A673 (cell line): ENCODE data around the gene CEP85L. TPM values are rescaled to one million over a fixed set of nuclear protein-coding genes. Genes with fewer than 3 reads are reported as not detected.

Experiments
- BruUV-seq: library from RNA; stranded (reverse); fragments of 400-500 nt; replicated peaks from 2 replicates; lab custom pipeline; 2021; lab: Mats Ljungman, UMichigan
- CTCF ChIA-PET: fragments of 300-600 bp; sonication (Branson Sonifier 250); formaldehyde crosslinking; loops from one replicate; lab custom pipeline; 2022; ENCODE audit warnings: antibody characterized with exemption; lab: Charles Lee
- POLR2A ChIA-PET: fragments of 300-600 bp; sonication (Branson Sonifier 250); formaldehyde crosslinking; loops from one replicate; lab custom pipeline; 2022; ENCODE audit warnings: antibody characterized with exemption; ENCODE audit not compliant: low non-redundant PET; lab: Charles Lee
- DNase-seq: peaks from one replicate; pipeline ENCODE4 v3.0.0-alpha.2; 2015; ENCODE audit warnings: low spot score
- H3K27ac ChIP-seq: fragments of 200-600 bp; sonication (generic); 2 replicates; pipeline ENCODE4 v1.5.1; 2016; ENCODE audit warnings: mixed run types, low read depth, mild to moderate bottlenecking, mixed read lengths, antibody characterized with exemption, low read length; ENCODE audit not compliant: poor library complexity, severe bottlenecking
- H3K27me3 ChIP-seq: fragments of 200-600 bp; sonication (generic); replicated peaks from 2 replicates; pipeline ENCODE4 v1.6.1; 2017; ENCODE audit warnings: mixed run types, low read depth, mild to moderate bottlenecking, mixed read lengths, antibody characterized with exemption, low read length; ENCODE audit not compliant: insufficient read depth, poor library complexity
- H3K36me3 ChIP-seq: fragments of 200-600 bp; sonication (generic); 2 replicates; pipeline ENCODE4 v1.6.1; 2016; ENCODE audit warnings: mixed run types, mild to moderate bottlenecking, mixed read lengths, antibody characterized with exemption, low read length; ENCODE audit not compliant: insufficient read depth, poor library complexity, severe bottlenecking
- H3K4me1 ChIP-seq: fragments of 200-600 bp; sonication (generic); 2 replicates; pipeline ENCODE4 v1.6.1; 2017; ENCODE audit warnings: mixed run types, mild to moderate bottlenecking, mixed read lengths, antibody characterized with exemption, low read length; ENCODE audit not compliant: insufficient read depth, poor library complexity, severe bottlenecking
- H3K4me3 ChIP-seq: fragments of 200-600 bp; sonication (generic); 2 replicates; pipeline ENCODE4 v1.5.1; 2016; ENCODE audit warnings: low read depth, mixed run types, mild to moderate bottlenecking, mixed read lengths, low read length; ENCODE audit not compliant: poor library complexity, severe bottlenecking
- H3K9me3 ChIP-seq: fragments of 200-600 bp; sonication (generic); 2 replicates; pipeline ENCODE4 v1.6.1; 2016; ENCODE audit warnings: mixed run types, low read depth, mild to moderate bottlenecking, mixed read lengths, antibody characterized with exemption, low read length; ENCODE audit not compliant: poor library complexity, severe bottlenecking
- CTCF ChIP-seq: fragments of 300-800, 200-600 bp; sonication (generic); conservative IDR thresholded peaks from 2 replicates; pipeline ENCODE4 v1.5.1; 2017; ENCODE audit warnings: low read depth, mild to moderate bottlenecking, antibody characterized with exemption, low read length, moderate library complexity, mixed read lengths
- EZH2 ChIP-seq: fragments of 200-600 bp; sonication (generic); IDR thresholded peaks from 2 replicates; pipeline ENCODE4 v1.6.1; 2017; ENCODE audit warnings: borderline replicate concordance, low read depth, mild to moderate bottlenecking, mixed read lengths, antibody characterized with exemption, low read length; ENCODE audit not compliant: poor library complexity, severe bottlenecking
- intact Hi-C: fragments of 100-400 bp; cut with micrococcal nuclease; formaldehyde crosslinking; loops from one replicate; pipeline ENCODE4 v1.10.0; 2022; ENCODE audit not compliant: unreplicated experiment
- total RNA-seq: library from RNA; stranded (reverse); gene quantifications from 2 replicates; pipeline ENCODE4 v1.2.3, GENCODE V29; 2021

CEP85L gene
- total RNA-seq, 1 experiment from 2014 or later: 7.4 TPM

GRCh38 chr6:118553132-118553531 lies 98.3 kb downstream of the CEP85L start:
- Histone ChIP-seq H3K4me1 (peaks cover 15% of the 10 kb centered on the region), H3K36me3 (no peaks in the 10 kb centered on the region), H3K4me3 (no peak overlapping the region), H3K27ac (no peak overlapping the region), H3K27me3 (no peaks in the 10 kb centered on the region), H3K9me3 (no peaks in the 10 kb centered on the region)
- intact Hi-C loops: no loop called here
- POLR2A ChIA-PET: no interaction called here
- CTCF ChIA-PET: no interaction called here
- DNase-seq: no peak
- TF ChIP-seq CTCF (no peak), EZH2 (no peak)
- no TSS peak for BruUV-seq

GRCh38 chr6:118551063-118552053 lies 100.0 kb downstream of the CEP85L start:
- ChIA-PET POLR2A (no interaction called here), CTCF (interaction anchor here (0.7 kb wide), 1 partner anchor 51 kb away, joined by 4 read pairs; no protein-coding TSS in a partner anchor)
- Histone ChIP-seq H3K36me3 (no peaks in the 10 kb centered on the region), H3K4me3 (no peak overlapping the region), H3K4me1 (peaks cover 15% of the 10 kb centered on the region), H3K9me3 (no peaks in the 10 kb centered on the region), H3K27ac (no peak overlapping the region), H3K27me3 (no peaks in the 10 kb centered on the region)
- TF ChIP-seq EZH2 (no peak), CTCF (peak; percentile 66)
- intact Hi-C loops: loop anchor here (1.0 to 2.0 kb wide), 2 partner anchors 267 to 711 kb away; no protein-coding TSS in a partner anchor
- no TSS peak for BruUV-seq
- DNase-seq: peak; percentile 67

GRCh38 chr6:118548613-118549012 lies 102.8 kb downstream of the CEP85L start:
- Histone ChIP-seq H3K27ac (no peak overlapping the region), H3K4me3 (no peak overlapping the region), H3K4me1 (peaks cover 15% of the 10 kb centered on the region), H3K27me3 (no peaks in the 10 kb centered on the region), H3K9me3 (no peaks in the 10 kb centered on the region), H3K36me3 (no peaks in the 10 kb centered on the region)
- no TSS peak for BruUV-seq
- no peak for DNase-seq
- TF ChIP-seq EZH2 (no peak), CTCF (no peak)
- POLR2A ChIA-PET: no interaction called here
- CTCF ChIA-PET: no interaction called here
- intact Hi-C loops: no loop called here
